DOHH2 (cell line): ENCODE measurements around the gene COTL1.

ENCODE experiments used
- CTCF ChIP-seq: fragments of 200-600 bp; sonication (generic); IDR thresholded peaks from one replicate; pipeline ENCODE4 v1.5.1; 2014; ENCODE audit warnings: antibody characterized with exemption, mild to moderate bottlenecking, low read depth, low read length; ENCODE audit not compliant: poor library complexity, severe bottlenecking
- EZH2phosphoT487 ChIP-seq: fragments of 200-600 bp; sonication (generic); IDR thresholded peaks from 2 replicates; pipeline ENCODE4 v1.6.1; 2017; ENCODE audit warnings: borderline replicate concordance, mild to moderate bottlenecking, antibody characterized with exemption, low read length, moderate library complexity, mixed read lengths

DNA sequence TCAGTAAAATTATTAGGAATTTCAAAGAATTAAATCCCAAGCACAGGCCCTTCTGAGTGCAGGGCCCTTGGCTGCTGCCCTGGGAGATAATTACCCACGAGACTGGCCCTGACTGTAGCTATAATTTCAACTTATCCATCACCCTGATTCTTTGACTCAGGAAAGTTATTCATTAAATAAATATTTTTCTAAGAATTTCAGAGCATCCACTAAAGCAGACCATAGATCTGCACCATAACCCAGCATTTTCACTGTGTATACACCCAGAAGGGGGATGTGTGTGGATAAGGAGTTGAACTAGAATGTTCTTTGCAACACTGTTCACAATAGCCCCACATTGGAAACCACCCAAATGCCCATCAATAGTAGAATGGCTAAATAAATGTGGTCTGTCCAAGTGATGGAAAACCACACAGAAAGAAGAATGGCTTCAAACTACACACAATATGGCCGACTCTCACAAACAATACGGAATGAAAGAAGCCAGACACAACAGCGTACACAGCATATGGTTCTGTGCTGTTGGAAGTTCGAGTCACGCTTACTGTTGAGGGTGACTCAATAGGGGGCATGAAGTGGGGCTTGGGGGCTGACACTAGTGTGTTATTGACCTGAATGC lies 79.5 kb downstream of the COTL1 start:
- TF ChIP-seq CTCF (no peak), EZH2phosphoT487 (no peak)
